Glutamatergic neuron (in vitro differentiated cells): ENCODE results near the gene GRSF1. TPM values are rescaled to one million over a fixed set of nuclear protein-coding genes. Genes with fewer than 3 reads are reported as not detected.
A peak's percentile ranks its signal among the peaks of the same experiment; 100 is the strongest.

ENCODE experiments used
- DNase-seq: peaks from one replicate; pipeline ENCODE4 v3.0.0; 2022
- H3K27ac Mint-ChIP-seq: one replicate; pipeline ENCODE4 v1.8.0; 2020; ENCODE audit warnings: mild to moderate bottlenecking, mixed read lengths, inconsistent platforms; ENCODE audit not compliant: unreplicated experiment
- H3K27me3 Mint-ChIP-seq: one replicate; pipeline ENCODE4 v1.8.0; 2020; ENCODE audit warnings: mild to moderate bottlenecking, moderate library complexity, mixed read lengths, inconsistent platforms; ENCODE audit not compliant: unreplicated experiment
- H3K36me3 Mint-ChIP-seq: one replicate; pipeline ENCODE4 v1.8.0; 2020; ENCODE audit warnings: mild to moderate bottlenecking, mixed read lengths, inconsistent platforms; ENCODE audit not compliant: unreplicated experiment
- H3K4me1 Mint-ChIP-seq: one replicate; pipeline ENCODE4 v1.8.0; 2020; ENCODE audit warnings: mild to moderate bottlenecking, low read depth, mixed read lengths, inconsistent platforms; ENCODE audit not compliant: unreplicated experiment
- H3K4me3 Mint-ChIP-seq: one replicate; pipeline ENCODE4 v1.8.0; 2020; ENCODE audit warnings: mild to moderate bottlenecking, mixed read lengths, inconsistent platforms; ENCODE audit not compliant: unreplicated experiment
- H3K9me3 Mint-ChIP-seq: one replicate; pipeline ENCODE4 v1.8.0; 2020; ENCODE audit warnings: mild to moderate bottlenecking, moderate library complexity, mixed read lengths, inconsistent platforms; ENCODE audit not compliant: unreplicated experiment
- CTCF ChIP-seq: fragments of 200-600 bp; sonication (generic); IDR thresholded peaks from one replicate; pipeline ENCODE4 v1.5.0; 2021; ENCODE audit not compliant: partially characterized antibody, unreplicated experiment
- long read RNA-seq: library from polyadenylated mRNA; unstranded; transcript quantifications from one replicate; pipeline ENCODE4 v2.0.0, GENCODE V29; 2020; ENCODE audit not compliant: unreplicated experiment
- total RNA-seq: library from RNA; stranded (reverse); fragmentation: NEBNext Ultra II Directional; extraction: Animal tissue kit (Norgen Biotek cat#: 25700); gene quantifications from one replicate; pipeline ENCODE4 v1.2.1, GENCODE V29; 2021; ENCODE audit not compliant: unreplicated experiment

Gene GRSF1, protein sequence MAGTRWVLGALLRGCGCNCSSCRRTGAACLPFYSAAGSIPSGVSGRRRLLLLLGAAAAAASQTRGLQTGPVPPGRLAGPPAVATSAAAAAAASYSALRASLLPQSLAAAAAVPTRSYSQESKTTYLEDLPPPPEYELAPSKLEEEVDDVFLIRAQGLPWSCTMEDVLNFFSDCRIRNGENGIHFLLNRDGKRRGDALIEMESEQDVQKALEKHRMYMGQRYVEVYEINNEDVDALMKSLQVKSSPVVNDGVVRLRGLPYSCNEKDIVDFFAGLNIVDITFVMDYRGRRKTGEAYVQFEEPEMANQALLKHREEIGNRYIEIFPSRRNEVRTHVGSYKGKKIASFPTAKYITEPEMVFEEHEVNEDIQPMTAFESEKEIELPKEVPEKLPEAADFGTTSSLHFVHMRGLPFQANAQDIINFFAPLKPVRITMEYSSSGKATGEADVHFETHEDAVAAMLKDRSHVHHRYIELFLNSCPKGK
- total RNA-seq, result 61.1 TPM
- long read RNA-seq, full-length matches to known transcripts, result 38 of 49 reads
- long read RNA-seq, partial matches to known transcripts, result 7 of 49 reads
- long read RNA-seq, other reads (novel, unspliced or antisense), result 4 of 49 reads

DNA sequence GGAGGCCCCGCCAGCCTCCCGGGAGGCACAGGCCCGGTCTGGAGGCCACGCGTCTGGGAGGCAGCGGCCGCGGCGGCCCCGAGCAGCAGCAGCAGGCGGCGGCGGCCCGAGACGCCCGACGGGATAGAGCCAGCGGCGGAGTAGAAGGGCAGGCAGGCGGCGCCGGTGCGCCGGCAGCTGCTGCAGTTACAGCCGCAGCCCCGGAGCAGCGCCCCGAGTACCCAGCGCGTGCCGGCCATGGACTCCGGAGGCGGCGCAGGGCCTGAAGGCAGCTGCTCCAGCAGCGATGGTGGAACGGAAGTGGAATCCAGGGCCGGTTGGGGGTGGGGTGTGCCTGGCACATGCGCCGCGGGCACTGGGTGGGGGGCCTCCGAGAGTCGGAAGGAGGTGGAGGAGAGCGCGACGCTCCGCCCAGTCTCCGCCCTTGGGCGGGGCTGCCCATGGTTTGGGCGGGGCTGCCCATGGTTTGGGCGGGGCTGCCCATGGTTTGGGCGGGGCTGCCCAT, at the start of gene GRSF1:
GRSF1 (minus strand) TSS at position 302 of the 505 bp plus-strand sequence; CDS start at position 239, 63 bp downstream.
- peak within 1 kb of the TSS; percentile 97 for H3K4me3 Mint-ChIP-seq

GRCh38 chr4:70885174-70885573, 45.5 kb upstream of the GRSF1 start:
- Mint-ChIP-seq H3K27ac (no peak overlapping the region), H3K36me3 (no peaks in the 10 kb centered on the region), H3K4me3 (no peak overlapping the region), H3K4me1 (no peaks in the 10 kb centered on the region), H3K9me3 (no peaks in the 10 kb centered on the region), H3K27me3 (no peaks in the 10 kb centered on the region)
- DNase-seq, result no peak
- no peak for TF ChIP-seq CTCF

More for the DNA sequence above, at the start of gene GRSF1:
- Mint-ChIP-seq H3K36me3 (no peaks in the 10 kb centered on the region), H3K9me3 (peaks cover 10% of the 10 kb centered on the region), H3K27ac (peak within 1 kb of the TSS; percentile 93), H3K27me3 (peaks cover 13% of the 10 kb centered on the region), H3K4me1 (peaks cover 5% of the 10 kb centered on the region)
- no peak for TF ChIP-seq CTCF
- DNase-seq, result peak; percentile 94

DNA sequence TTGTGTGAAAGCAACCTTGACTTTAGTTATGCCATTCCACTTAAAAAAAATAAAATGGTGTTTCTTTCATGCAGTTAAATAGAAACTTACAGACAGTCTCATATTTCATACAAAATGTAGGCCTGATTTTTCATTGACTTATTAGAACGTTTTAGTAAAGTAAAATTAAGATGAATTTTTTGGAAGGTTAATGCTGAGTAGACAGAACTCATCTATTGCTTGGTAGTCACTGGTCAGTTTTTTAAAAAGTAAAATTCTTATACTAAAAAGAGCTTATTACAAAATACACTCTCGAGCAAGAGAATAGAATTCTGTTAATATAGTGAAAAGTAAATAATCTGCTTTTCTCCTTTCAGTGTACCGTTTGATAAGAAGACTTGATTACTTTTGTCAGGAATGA, 41.0 kb upstream of the GRSF1 start:
- no peaks in the 10 kb centered on the region for H3K9me3 Mint-ChIP-seq

GRCh38 chr4:70877556-70877955, 37.9 kb upstream of the GRSF1 start:
- no peaks in the 10 kb centered on the region for H3K4me1 Mint-ChIP-seq
- H3K27ac Mint-ChIP-seq, result no peak overlapping the region
- no peak for DNase-seq
- H3K9me3 Mint-ChIP-seq, result no peaks in the 10 kb centered on the region
- no peaks in the 10 kb centered on the region for H3K27me3 Mint-ChIP-seq
- H3K36me3 Mint-ChIP-seq, result no peaks in the 10 kb centered on the region
- no peak overlapping the region for H3K4me3 Mint-ChIP-seq
- no peak for TF ChIP-seq CTCF

More for the DNA sequence above, 41.0 kb upstream of the GRSF1 start:
- H3K27ac Mint-ChIP-seq, result no peak overlapping the region
- DNase-seq, result no peak
- no peaks in the 10 kb centered on the region for H3K4me1 Mint-ChIP-seq
- no peaks in the 10 kb centered on the region for H3K27me3 Mint-ChIP-seq
- no peaks in the 10 kb centered on the region for H3K36me3 Mint-ChIP-seq
- H3K4me3 Mint-ChIP-seq, result no peak overlapping the region
- TF ChIP-seq CTCF, result no peak
